Smooth muscle cell (in vitro differentiated cells): ENCODE results near the gene LAIR2. TPM values are rescaled to one million over a fixed set of nuclear protein-coding genes. Genes with fewer than 3 reads are reported as not detected.

Experiments used
- DNase-seq: peaks from one replicate; lab custom pipeline; 2025; ENCODE audit not compliant: unreplicated experiment; lab: John Stamatoyannopoulos, UW
- H2AFZ ChIP-seq: fragments of 200-600 bp; sonication (generic); 2 replicates; pipeline ENCODE4 v1.6.0; 2016; ENCODE audit warnings: antibody characterized with exemption, low read depth, mild to moderate bottlenecking
- H3F3A ChIP-seq: fragments of 200-600 bp; sonication (generic); 2 replicates; pipeline ENCODE4 v1.6.0; 2017; ENCODE audit warnings: antibody characterized with exemption, low read depth
- H3K27ac ChIP-seq: fragments of 200-600 bp; sonication (generic); 2 replicates; pipeline ENCODE4 v1.5.1; 2016; ENCODE audit warnings: low read depth, mild to moderate bottlenecking
- H3K27me3 ChIP-seq: fragments of 200-600 bp; sonication (generic); 2 replicates; pipeline ENCODE4 v1.6.1; 2016; ENCODE audit warnings: low read depth, mild to moderate bottlenecking
- H3K36me3 ChIP-seq: fragments of 200-600 bp; sonication (generic); 2 replicates; pipeline ENCODE4 v1.5.1; 2016; ENCODE audit warnings: low read depth
- H3K4me1 ChIP-seq: fragments of 200-600 bp; sonication (generic); 2 replicates; pipeline ENCODE4 v1.5.1; 2016; ENCODE audit warnings: low read depth
- H3K4me2 ChIP-seq: fragments of 200-600 bp; sonication (generic); 2 replicates; pipeline ENCODE4 v1.6.0; 2016; ENCODE audit warnings: mild to moderate bottlenecking
- H3K4me3 ChIP-seq: fragments of 200-600 bp; sonication (generic); 2 replicates; pipeline ENCODE4 v1.5.1; 2016; ENCODE audit warnings: mild to moderate bottlenecking
- H3K79me2 ChIP-seq: fragments of 200-600 bp; sonication (generic); 2 replicates; pipeline ENCODE4 v1.6.0; 2016; ENCODE audit warnings: low read depth, mild to moderate bottlenecking
- H3K9ac ChIP-seq: fragments of 200-600 bp; sonication (generic); 2 replicates; pipeline ENCODE4 v1.6.0; 2016; ENCODE audit warnings: low read depth
- H3K9me3 ChIP-seq: fragments of 200-600 bp; sonication (generic); replicated peaks from 2 replicates; pipeline ENCODE4 v1.5.1; 2016; ENCODE audit warnings: low read depth
- H4K20me1 ChIP-seq: fragments of 200-600 bp; sonication (generic); 2 replicates; pipeline ENCODE4 v1.6.0; 2016; ENCODE audit warnings: low read depth
- WGBS: methylation state at CpG from one replicate; pipeline ENCODE4 v1.1.7; 2016; ENCODE audit warnings: low lambda C conversion rate; 5-methylcytosine and 5-hydroxymethylcytosine counted together
- polyA plus RNA-seq: library from polyadenylated mRNA; unstranded; fragments of >200 nt; fragmentation: Nextera tagmentation; extraction: Ambion mirVana; gene quantifications from 2 replicates; pipeline ENCODE4 v1.2.1, GENCODE V29; 2016
- small RNA-seq: library from RNA; depleted of rRNA; stranded (forward); fragments of <200 nt; gene quantifications from one replicate; pipeline ENCODE3, GENCODE V24; 2014
- total RNA-seq: library from RNA; depleted of rRNA; stranded (reverse); fragments of >200 nt; gene quantifications from 2 replicates; pipeline ENCODE4 v1.2.3, GENCODE V29; 2014
- TF ChIP-seq, protein P1 (sequence below): fragments of 200-600 bp; sonication (generic); IDR thresholded peaks from 2 replicates; pipeline ENCODE4 v1.5.1; 2017; ENCODE audit warnings: borderline replicate concordance, mild to moderate bottlenecking, antibody characterized with exemption; ENCODE audit not compliant: insufficient read depth, poor library complexity, severe bottlenecking

LAIR2 gene
- total and polyA plus RNA-seq, 2 experiments from 2014 or later = not detected

DNA sequence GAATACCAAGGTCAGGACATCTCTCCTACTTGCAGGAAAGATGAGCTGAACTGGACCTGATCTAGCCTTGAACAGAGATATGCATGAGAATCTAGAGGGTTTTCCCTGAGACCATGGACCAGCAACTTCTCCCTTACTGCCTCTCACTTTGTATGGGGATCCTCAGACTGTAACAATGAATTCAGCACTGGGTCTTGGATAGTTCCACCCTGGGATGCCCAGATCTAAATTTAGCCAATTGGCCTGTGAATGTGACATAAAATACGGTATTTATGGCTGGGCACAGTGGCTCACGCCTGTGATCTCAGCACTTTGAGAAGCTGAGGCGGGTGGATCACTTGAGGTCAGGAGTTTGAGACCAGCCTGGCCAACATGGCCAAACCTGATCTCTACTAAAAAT is 55.7 kb downstream of the LAIR2 start:
- Histone ChIP-seq H2AFZ (no peak overlapping the region), H3K4me1 (no peaks in the 10 kb centered on the region), H3K79me2 (no peaks in the 10 kb centered on the region), H3F3A (no peaks in the 10 kb centered on the region), H3K27ac (no peak overlapping the region), H3K36me3 (no peaks in the 10 kb centered on the region), H3K4me3 (no peak overlapping the region), H3K9ac (no peak overlapping the region), H4K20me1 (no peaks in the 10 kb centered on the region), H3K27me3 (no peaks in the 10 kb centered on the region), H3K4me2 (no peak overlapping the region), H3K9me3 (peaks cover 23% of the 10 kb centered on the region)
- TF ChIP-seq, protein P1, sequence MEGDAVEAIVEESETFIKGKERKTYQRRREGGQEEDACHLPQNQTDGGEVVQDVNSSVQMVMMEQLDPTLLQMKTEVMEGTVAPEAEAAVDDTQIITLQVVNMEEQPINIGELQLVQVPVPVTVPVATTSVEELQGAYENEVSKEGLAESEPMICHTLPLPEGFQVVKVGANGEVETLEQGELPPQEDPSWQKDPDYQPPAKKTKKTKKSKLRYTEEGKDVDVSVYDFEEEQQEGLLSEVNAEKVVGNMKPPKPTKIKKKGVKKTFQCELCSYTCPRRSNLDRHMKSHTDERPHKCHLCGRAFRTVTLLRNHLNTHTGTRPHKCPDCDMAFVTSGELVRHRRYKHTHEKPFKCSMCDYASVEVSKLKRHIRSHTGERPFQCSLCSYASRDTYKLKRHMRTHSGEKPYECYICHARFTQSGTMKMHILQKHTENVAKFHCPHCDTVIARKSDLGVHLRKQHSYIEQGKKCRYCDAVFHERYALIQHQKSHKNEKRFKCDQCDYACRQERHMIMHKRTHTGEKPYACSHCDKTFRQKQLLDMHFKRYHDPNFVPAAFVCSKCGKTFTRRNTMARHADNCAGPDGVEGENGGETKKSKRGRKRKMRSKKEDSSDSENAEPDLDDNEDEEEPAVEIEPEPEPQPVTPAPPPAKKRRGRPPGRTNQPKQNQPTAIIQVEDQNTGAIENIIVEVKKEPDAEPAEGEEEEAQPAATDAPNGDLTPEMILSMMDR = no peak
- 61% methylated on average over 3 of the region's 3 CpGs for WGBS
- DNase-seq = no peak

Small RNAs within 50 kb of the gene (small RNA-seq; reads per million reads assigned to genes)
- gene AC245036.2 = not detected

Other genes starting within 250 kb of the LAIR2 start
- gene LILRB5, start 245.6 kb upstream of the LAIR2 start, total RNA-seq = not detected in 2 replicates
- gene LILRB5, start 245.6 kb upstream of the LAIR2 start, polyA plus RNA-seq = not detected in 2 replicates
- not detected in 2 replicates for gene LILRB2, start 221.7 kb upstream of the LAIR2 start, total RNA-seq
- gene LILRB2, start 221.7 kb upstream of the LAIR2 start, polyA plus RNA-seq = not detected in 2 replicates
- gene LILRA5, start 189.7 kb upstream of the LAIR2 start, total RNA-seq = not detected in 2 replicates
- gene LILRA5, start 189.7 kb upstream of the LAIR2 start, polyA plus RNA-seq = not detected in 2 replicates
- gene LILRA4, start 163.7 kb upstream of the LAIR2 start, total RNA-seq = not detected in 2 replicates
- not detected in 2 replicates for gene LILRA4, start 163.7 kb upstream of the LAIR2 start, polyA plus RNA-seq
- gene LAIR1, start 137.9 kb upstream of the LAIR2 start, total RNA-seq = not detected in 2 replicates
- not detected in 2 replicates for gene LAIR1, start 137.9 kb upstream of the LAIR2 start, polyA plus RNA-seq
- gene TTYH1, start 87.4 kb upstream of the LAIR2 start, total RNA-seq = 0.40 and 2.6 TPM in 2 replicates
- gene TTYH1, start 87.4 kb upstream of the LAIR2 start, polyA plus RNA-seq = 0.65 and 2.1 TPM in 2 replicates
- gene LENG8, start 53.6 kb upstream of the LAIR2 start, total RNA-seq = 32.9 and 39.2 TPM in 2 replicates
- gene LENG8, start 53.6 kb upstream of the LAIR2 start, polyA plus RNA-seq = 27.6 and 60.1 TPM in 2 replicates
- gene LENG9, start 39.1 kb upstream of the LAIR2 start, total RNA-seq = 1.7 and 4.1 TPM in 2 replicates
- 0.57 and 1.3 TPM in 2 replicates for gene LENG9, start 39.1 kb upstream of the LAIR2 start, polyA plus RNA-seq
- 33.6 and 74.0 TPM in 2 replicates for gene CDC42EP5, start 29.5 kb upstream of the LAIR2 start, total RNA-seq
- gene CDC42EP5, start 29.5 kb upstream of the LAIR2 start, polyA plus RNA-seq = 94.1 and 99.8 TPM in 2 replicates
- not detected in 2 replicates for gene LILRA2, start 71.0 kb downstream of the LAIR2 start, total RNA-seq
- gene LILRA2, start 71.0 kb downstream of the LAIR2 start, polyA plus RNA-seq = not detected in 2 replicates
- not detected in 2 replicates for gene LILRA1, start 90.8 kb downstream of the LAIR2 start, total RNA-seq
- gene LILRA1, start 90.8 kb downstream of the LAIR2 start, polyA plus RNA-seq = not detected in 2 replicates
- gene LILRB1, start 127.7 kb downstream of the LAIR2 start, total RNA-seq = not detected in 2 replicates
- not detected in 2 replicates for gene LILRB1, start 127.7 kb downstream of the LAIR2 start, polyA plus RNA-seq
- not detected in 2 replicates for gene LILRB4, start 160.2 kb downstream of the LAIR2 start, total RNA-seq
- not detected in 2 replicates for gene LILRB4, start 160.2 kb downstream of the LAIR2 start, polyA plus RNA-seq
- gene KIR3DL3, start 221.6 kb downstream of the LAIR2 start, total RNA-seq = not detected in 2 replicates
- gene KIR3DL3, start 221.6 kb downstream of the LAIR2 start, polyA plus RNA-seq = not detected in 2 replicates
- gene KIR2DL3, start 235.7 kb downstream of the LAIR2 start, total RNA-seq = not detected in 2 replicates
- not detected in 2 replicates for gene KIR2DL3, start 235.7 kb downstream of the LAIR2 start, polyA plus RNA-seq